MM.1S (cell line): ENCODE results near the gene CXCR3.
"Not testable (repeated sequence)": the region's sequence is repeated elsewhere in the genome, so short reads cannot be mapped to it uniquely, and the experiment has no call there.

ENCODE experiments used
- DNase-seq: peaks from one replicate; pipeline ENCODE4 v3.0.0-alpha.2; 2015
- H2AFZ ChIP-seq: fragments of 300-600 bp; sonication (generic); 2 replicates; pipeline ENCODE4 v1.6.0; 2016; ENCODE audit warnings: antibody characterized with exemption, low read length
- H3F3A ChIP-seq: fragments of 300-600 bp; sonication (generic); 2 replicates; pipeline ENCODE4 v1.6.1; 2016; ENCODE audit warnings: mild to moderate bottlenecking, antibody characterized with exemption, low read length, moderate library complexity, mixed read lengths; ENCODE audit not compliant: insufficient read depth
- H3K27ac ChIP-seq: fragments of 300-600 bp; sonication (generic); 2 replicates; pipeline ENCODE4 v1.5.1; 2016; ENCODE audit warnings: mild to moderate bottlenecking, low read length
- H3K27me3 ChIP-seq: fragments of 300-600 bp; sonication (generic); replicated peaks from 2 replicates; pipeline ENCODE4 v1.6.0; 2016; ENCODE audit warnings: low read length; ENCODE audit not compliant: insufficient read depth
- H3K36me3 ChIP-seq: fragments of 300-600 bp; sonication (generic); replicated peaks from 2 replicates; pipeline ENCODE4 v1.6.1; 2016; ENCODE audit warnings: mild to moderate bottlenecking, low read length, mixed read lengths; ENCODE audit not compliant: insufficient read depth
- H3K4me1 ChIP-seq: fragments of 300-600 bp; sonication (generic); 2 replicates; pipeline ENCODE4 v1.6.1; 2016; ENCODE audit warnings: low read length, mixed read lengths
- H3K4me2 ChIP-seq: fragments of 300-600 bp; sonication (generic); 2 replicates; pipeline ENCODE4 v1.6.0; 2016; ENCODE audit warnings: low read depth, low read length
- H3K4me3 ChIP-seq: fragments of 300-600 bp; sonication (generic); 2 replicates; pipeline ENCODE4 v1.5.1; 2016; ENCODE audit warnings: low read length, mixed read lengths
- H3K79me2 ChIP-seq: fragments of 300-600 bp; sonication (generic); 2 replicates; pipeline ENCODE4 v1.6.1; 2016; ENCODE audit warnings: mixed run types, low read length, mixed read lengths
- H3K9ac ChIP-seq: fragments of 300-600 bp; sonication (generic); 2 replicates; pipeline ENCODE4 v1.6.1; 2016; ENCODE audit warnings: low read length, mixed read lengths
- H3K9me2 ChIP-seq: fragments of 300-600 bp; sonication (generic); replicated peaks from 2 replicates; pipeline ENCODE4 v1.6.1; 2016; ENCODE audit warnings: mild to moderate bottlenecking, low read length, mixed read lengths; ENCODE audit not compliant: insufficient read depth
- H3K9me3 ChIP-seq: fragments of 300-600 bp; sonication (generic); replicated peaks from 2 replicates; pipeline ENCODE4 v1.6.1; 2016; ENCODE audit warnings: mild to moderate bottlenecking, low read length, mixed read lengths; ENCODE audit not compliant: insufficient read depth
- H4K20me1 ChIP-seq: fragments of 300-600 bp; sonication (generic); 2 replicates; pipeline ENCODE4 v1.6.1; 2016; ENCODE audit warnings: mild to moderate bottlenecking, low read length, moderate library complexity, mixed read lengths; ENCODE audit not compliant: insufficient read depth
- EZH2 ChIP-seq: fragments of 300-600 bp; sonication (generic); optimal IDR thresholded peaks from 2 replicates; pipeline ENCODE3; 2017; ENCODE audit warnings: low read depth, mild to moderate bottlenecking, antibody characterized with exemption, low read length, mixed read lengths
- EZH2phosphoT487 ChIP-seq: fragments of 300-600 bp; sonication (generic); IDR thresholded peaks from 2 replicates; pipeline ENCODE4 v1.6.1; 2018; ENCODE audit warnings: antibody characterized with exemption, low read length
- TF ChIP-seq, protein P1 (sequence below): fragments of 300-600 bp; sonication (generic); IDR thresholded peaks from 2 replicates; pipeline ENCODE4 v1.5.1; 2016; ENCODE audit warnings: antibody characterized with exemption, low read length, mixed read lengths

Gene CXCR3

DNA sequence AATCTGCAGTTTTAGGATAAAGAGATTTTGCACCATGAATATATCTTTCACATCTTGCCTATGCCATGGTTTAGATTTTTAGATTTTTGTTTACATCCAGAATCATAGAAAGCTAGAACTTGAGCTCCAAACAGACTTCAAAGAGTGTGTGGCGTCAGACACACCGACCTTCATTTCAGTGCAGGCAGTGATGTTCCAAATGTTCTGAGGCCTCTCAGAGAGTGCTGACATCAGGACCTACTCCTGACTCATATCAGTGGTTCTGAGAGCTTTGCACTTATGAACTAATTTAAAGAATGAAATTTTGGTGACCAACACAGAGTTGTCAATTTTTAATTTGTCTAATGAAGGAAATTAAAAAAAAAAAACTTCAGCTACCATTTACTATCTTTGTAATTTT lies 18.3 kb downstream of the CXCR3 start:
- H3K4me3 ChIP-seq: no peak overlapping the region
- no peaks in the 10 kb centered on the region for H4K20me1 ChIP-seq
- no peaks in the 10 kb centered on the region for H3F3A ChIP-seq
- H3K4me1 ChIP-seq: no peaks in the 10 kb centered on the region
- H3K9me2 ChIP-seq: no peaks in the 10 kb centered on the region
- no peaks in the 10 kb centered on the region for H3K27me3 ChIP-seq
- no peak overlapping the region for H2AFZ ChIP-seq
- DNase-seq: no peak
- no peaks in the 10 kb centered on the region for H3K79me2 ChIP-seq
- no peak for TF ChIP-seq EZH2phosphoT487
- TF ChIP-seq, protein P1, sequence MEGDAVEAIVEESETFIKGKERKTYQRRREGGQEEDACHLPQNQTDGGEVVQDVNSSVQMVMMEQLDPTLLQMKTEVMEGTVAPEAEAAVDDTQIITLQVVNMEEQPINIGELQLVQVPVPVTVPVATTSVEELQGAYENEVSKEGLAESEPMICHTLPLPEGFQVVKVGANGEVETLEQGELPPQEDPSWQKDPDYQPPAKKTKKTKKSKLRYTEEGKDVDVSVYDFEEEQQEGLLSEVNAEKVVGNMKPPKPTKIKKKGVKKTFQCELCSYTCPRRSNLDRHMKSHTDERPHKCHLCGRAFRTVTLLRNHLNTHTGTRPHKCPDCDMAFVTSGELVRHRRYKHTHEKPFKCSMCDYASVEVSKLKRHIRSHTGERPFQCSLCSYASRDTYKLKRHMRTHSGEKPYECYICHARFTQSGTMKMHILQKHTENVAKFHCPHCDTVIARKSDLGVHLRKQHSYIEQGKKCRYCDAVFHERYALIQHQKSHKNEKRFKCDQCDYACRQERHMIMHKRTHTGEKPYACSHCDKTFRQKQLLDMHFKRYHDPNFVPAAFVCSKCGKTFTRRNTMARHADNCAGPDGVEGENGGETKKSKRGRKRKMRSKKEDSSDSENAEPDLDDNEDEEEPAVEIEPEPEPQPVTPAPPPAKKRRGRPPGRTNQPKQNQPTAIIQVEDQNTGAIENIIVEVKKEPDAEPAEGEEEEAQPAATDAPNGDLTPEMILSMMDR: no peak
- no peak for TF ChIP-seq EZH2
- no peaks in the 10 kb centered on the region for H3K36me3 ChIP-seq
- no peak overlapping the region for H3K27ac ChIP-seq
- no peak overlapping the region for H3K4me2 ChIP-seq
- no peaks in the 10 kb centered on the region for H3K9me3 ChIP-seq
- no peak overlapping the region for H3K9ac ChIP-seq

DNA sequence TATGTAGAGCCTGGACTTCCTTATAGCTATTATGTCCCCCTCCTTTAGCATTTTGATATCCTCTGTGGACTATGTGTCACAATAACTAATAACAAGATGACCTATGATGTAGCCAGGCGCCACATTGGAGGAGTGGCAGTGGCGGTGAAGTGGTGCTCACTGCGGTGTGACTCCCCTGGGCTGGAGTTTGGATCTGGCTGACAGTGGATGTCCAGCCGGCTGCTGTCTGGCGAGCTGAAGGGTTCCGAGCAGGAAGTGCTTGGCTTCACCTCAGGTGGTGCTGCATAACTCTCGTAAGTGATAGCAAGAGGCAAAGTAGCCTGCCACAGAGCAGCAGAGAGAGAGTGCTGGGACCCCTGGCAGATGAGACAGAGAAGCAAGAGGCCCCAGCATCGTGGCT lies 25.1 kb downstream of the CXCR3 start:
- not testable (repeated sequence) for H4K20me1 ChIP-seq, H3K9ac ChIP-seq, DNase-seq, H3K36me3 ChIP-seq, H3K27me3 ChIP-seq, H3K4me2 ChIP-seq, H3K9me2 ChIP-seq, H3K4me3 ChIP-seq, H3F3A ChIP-seq, H2AFZ ChIP-seq, H3K4me1 ChIP-seq, H3K27ac ChIP-seq, H3K9me3 ChIP-seq, H3K79me2 ChIP-seq

DNA sequence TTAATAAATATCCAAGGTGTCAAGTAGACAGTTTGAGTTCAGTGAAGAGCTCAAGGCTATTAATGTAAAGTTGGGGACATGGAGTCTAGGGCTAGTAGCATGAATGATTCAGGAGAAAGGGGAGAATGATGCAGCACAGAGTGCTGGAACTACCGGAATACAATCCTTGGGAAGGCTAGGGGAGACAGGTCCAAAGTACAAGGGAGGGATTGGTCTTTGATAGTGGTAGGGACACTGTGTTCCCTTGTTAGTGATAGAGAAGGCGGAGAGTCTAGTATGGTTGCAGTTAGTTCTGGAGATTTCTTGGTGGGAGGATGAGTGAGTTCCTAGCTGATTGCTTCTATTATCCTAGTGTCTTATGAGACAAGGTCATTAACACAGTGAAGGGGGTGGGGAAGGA lies 31.4 kb downstream of the CXCR3 start:
- Histone ChIP-seq H3K36me3 (no peaks in the 10 kb centered on the region), H3K4me3 (no peak overlapping the region), H3K79me2 (no peaks in the 10 kb centered on the region), H3K9me2 (no peaks in the 10 kb centered on the region), H3K27ac (no peak overlapping the region), H3K9me3 (no peaks in the 10 kb centered on the region), H3K4me1 (no peaks in the 10 kb centered on the region), H3K9ac (no peak overlapping the region), H3F3A (no peaks in the 10 kb centered on the region), H3K27me3 (no peaks in the 10 kb centered on the region), H2AFZ (no peak overlapping the region), H3K4me2 (no peak overlapping the region), H4K20me1 (no peaks in the 10 kb centered on the region)
- TF ChIP-seq EZH2phosphoT487 (no peak), EZH2 (no peak)
- TF ChIP-seq, protein P1: no peak
- no peak for DNase-seq

DNA sequence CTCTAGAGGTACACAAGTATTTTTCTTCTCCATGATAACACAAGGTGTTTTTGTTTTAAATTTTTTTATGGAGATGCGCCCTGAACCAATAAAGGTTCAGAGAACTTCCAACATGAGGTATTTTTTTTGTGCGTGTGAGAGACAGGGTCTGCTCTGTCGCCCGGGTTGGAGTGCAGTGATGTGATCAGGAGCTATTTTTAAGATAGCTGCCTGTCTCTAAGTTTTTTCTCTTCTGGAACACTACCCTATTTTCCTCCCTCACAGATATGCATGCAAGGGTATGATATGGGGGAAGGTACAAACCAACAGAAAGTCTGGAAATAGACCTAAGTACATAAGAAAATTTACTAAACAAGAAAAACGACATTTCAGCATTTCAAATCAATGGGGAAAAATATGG lies 37.1 kb downstream of the CXCR3 start:
- no peaks in the 10 kb centered on the region for H4K20me1 ChIP-seq
- no peak overlapping the region for H3K4me3 ChIP-seq
- H3K27ac ChIP-seq: no peak overlapping the region
- no peak overlapping the region for H3K9ac ChIP-seq
- no peaks in the 10 kb centered on the region for H3K9me3 ChIP-seq
- H2AFZ ChIP-seq: no peak overlapping the region
- no peaks in the 10 kb centered on the region for H3K36me3 ChIP-seq
- no peak for TF ChIP-seq EZH2
- TF ChIP-seq EZH2phosphoT487: no peak
- TF ChIP-seq, protein P1: no peak
- H3K4me2 ChIP-seq: no peak overlapping the region
- no peaks in the 10 kb centered on the region for H3F3A ChIP-seq
- no peaks in the 10 kb centered on the region for H3K79me2 ChIP-seq
- no peaks in the 10 kb centered on the region for H3K9me2 ChIP-seq
- H3K4me1 ChIP-seq: no peaks in the 10 kb centered on the region
- H3K27me3 ChIP-seq: no peaks in the 10 kb centered on the region
- no peak for DNase-seq
